Measurements from ENCODE around the gene OXCT2. TPM values are rescaled to one million over a fixed set of nuclear protein-coding genes. Genes with fewer than 3 reads are reported as not detected.
A peak's percentile ranks its signal among the peaks of the same experiment; 100 is the strongest.

OXCT2 gene
- total RNA-seq, 2 experiments from 2014 or later = 0.53 to 0.96 TPM

DNA sequence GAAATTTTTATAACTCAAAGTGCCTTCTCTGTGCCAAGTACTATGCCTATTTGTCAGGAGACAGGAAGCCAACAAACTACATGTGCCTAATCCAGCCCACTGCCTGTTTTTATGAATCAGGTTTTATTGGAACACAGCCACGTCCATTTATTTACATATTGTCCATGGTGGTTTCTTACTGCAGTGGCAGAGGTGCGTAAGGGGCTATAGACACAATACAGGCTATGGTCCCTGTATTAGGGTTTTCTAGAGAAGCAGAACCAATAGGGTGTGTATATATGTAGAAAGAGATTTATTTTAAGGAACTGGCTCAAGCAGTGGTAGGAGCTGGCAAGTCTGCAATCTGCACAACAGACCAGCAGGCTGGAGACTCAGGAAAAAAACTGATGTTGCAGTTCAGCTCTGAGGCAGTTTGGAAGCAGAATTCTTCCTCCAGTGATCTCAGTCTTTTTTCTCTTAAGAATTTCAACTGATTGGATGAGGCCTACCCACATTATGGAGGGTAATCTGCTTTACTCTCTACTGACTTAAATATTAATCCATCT, 17.1 kb downstream of the OXCT2 start:
- POLR2A ChIA-PET = no interaction called here
- peaks cover 28% of the 10 kb centered on the region for H3K36me3 Mint-ChIP-seq
- H3K4me3 Mint-ChIP-seq = no peak overlapping the region
- no peaks in the 10 kb centered on the region for H3K9me3 Mint-ChIP-seq
- H3K27ac Mint-ChIP-seq = no peak overlapping the region
- H3K27me3 Mint-ChIP-seq = no peaks in the 10 kb centered on the region
- H3K4me1 Mint-ChIP-seq = no peaks in the 10 kb centered on the region
- ATAC-seq (ENCODE audit: low read depth) (no peak), DNase-seq (no peak)

DNA sequence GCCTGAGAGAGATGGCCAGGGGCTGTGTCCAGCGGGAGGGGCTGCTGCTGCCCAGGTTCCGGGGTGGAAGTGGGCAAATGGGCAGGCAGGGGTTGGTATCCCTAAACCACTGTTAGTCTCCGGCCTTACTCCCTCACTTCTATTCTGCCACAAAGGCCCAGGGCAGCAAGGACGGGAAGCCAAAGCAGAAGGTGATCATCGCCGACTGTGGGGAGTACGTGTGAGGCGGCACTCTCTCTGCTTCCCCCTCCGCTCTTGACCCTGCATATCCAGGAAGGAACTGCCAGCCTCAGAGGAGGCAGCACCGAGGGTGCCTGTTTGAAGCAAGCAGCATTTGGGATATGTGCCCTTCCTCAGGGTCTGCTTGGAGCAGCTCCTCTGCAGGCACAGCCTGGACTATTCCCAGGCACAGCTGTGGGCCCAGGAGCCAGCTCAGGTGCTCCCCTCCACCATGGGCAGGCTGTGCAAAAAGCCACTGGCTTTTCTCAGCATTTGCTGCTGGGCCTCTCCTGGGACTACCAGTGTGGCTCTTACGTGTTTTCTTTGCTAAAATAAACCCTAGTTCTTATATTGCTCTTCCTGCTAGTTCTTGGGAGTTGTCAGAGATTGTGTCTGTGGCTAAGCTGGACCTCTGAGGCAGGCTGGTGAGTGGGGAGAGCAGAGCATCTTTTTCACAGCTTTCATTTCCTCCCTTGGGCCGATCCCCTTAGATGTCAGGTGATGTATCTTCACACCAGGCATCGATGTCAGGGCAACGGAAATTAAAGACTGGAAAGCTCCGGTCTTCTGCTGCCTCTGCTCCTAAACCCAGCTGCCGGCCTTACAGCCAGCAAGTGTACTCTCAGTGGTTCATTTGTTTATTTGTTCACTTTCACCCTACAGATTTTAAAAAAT, 17.8 kb downstream of the OXCT2 start:
- H3K27ac Mint-ChIP-seq = no peak overlapping the region
- H3K4me1 Mint-ChIP-seq = no peaks in the 10 kb centered on the region
- POLR2A ChIA-PET = interaction anchor here (0.8 kb wide), 1 partner anchor 8 kb away, joined by 5 read pairs; no protein-coding TSS in a partner anchor
- ATAC-seq (ENCODE audit: low read depth) = no peak
- H3K9me3 Mint-ChIP-seq = no peaks in the 10 kb centered on the region
- H3K27me3 Mint-ChIP-seq = no peaks in the 10 kb centered on the region
- no peak for DNase-seq
- H3K36me3 Mint-ChIP-seq = peaks cover 28% of the 10 kb centered on the region
- H3K4me3 Mint-ChIP-seq = no peak overlapping the region

DNA sequence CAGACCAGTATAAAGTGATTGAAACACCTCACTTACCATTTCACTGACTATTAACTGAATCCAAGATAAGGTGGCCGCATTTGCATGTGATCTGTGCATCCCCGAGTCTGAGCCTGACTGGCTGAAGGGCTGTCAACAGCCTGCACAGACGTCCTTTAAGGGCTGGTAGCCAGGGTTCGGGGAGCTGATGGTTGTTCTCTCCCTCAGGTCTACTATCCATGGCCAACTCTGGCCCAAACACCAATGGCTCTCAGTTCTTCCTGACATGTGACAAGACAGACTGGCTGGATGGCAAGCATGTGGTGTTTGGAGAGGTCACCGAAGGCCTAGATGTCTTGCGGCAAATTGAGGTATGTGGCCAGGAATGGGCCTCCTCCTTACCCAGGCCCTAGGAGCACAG, 18.4 kb downstream of the OXCT2 start:
- no peaks in the 10 kb centered on the region for H3K27me3 Mint-ChIP-seq
- DNase-seq = no peak
- no peak for ATAC-seq (ENCODE audit: low read depth)
- H3K4me1 Mint-ChIP-seq = no peaks in the 10 kb centered on the region
- H3K36me3 Mint-ChIP-seq = peaks cover 29% of the 10 kb centered on the region
- H3K9me3 Mint-ChIP-seq = no peaks in the 10 kb centered on the region
- no peak overlapping the region for H3K27ac Mint-ChIP-seq
- H3K4me3 Mint-ChIP-seq = no peak overlapping the region
- POLR2A ChIA-PET = interaction anchor here (0.8 kb wide), 1 partner anchor 9 kb away, joined by 5 read pairs; no protein-coding TSS in a partner anchor

DNA sequence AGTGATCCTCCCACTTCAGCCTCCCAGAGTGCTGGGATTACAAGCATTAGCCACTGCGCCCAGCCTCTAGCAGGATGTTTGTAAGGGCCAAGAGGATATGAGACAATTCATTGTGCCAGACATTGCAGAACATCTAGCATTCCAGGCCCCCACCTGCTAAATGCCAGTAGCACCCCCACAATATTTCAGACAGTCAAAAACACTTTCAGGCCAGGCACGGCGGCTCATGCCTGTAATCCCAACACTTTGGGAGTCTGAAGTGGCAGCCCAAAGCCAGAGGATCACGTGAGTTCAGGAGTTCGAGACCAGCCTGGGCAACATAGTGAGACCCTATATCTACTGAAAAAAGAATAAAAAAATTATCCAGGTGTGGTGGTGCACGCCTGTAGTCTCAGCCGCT, 19.6 kb downstream of the OXCT2 start:
- Mint-ChIP-seq H3K27me3 (no peaks in the 10 kb centered on the region), H3K4me3 (no peak overlapping the region), H3K27ac (no peak overlapping the region), H3K36me3 (peaks cover 29% of the 10 kb centered on the region), H3K4me1 (no peaks in the 10 kb centered on the region), H3K9me3 (no peaks in the 10 kb centered on the region)
- POLR2A ChIA-PET = no interaction called here
- DNase-seq = no peak
- ATAC-seq (ENCODE audit: low read depth) = no peak

DNA sequence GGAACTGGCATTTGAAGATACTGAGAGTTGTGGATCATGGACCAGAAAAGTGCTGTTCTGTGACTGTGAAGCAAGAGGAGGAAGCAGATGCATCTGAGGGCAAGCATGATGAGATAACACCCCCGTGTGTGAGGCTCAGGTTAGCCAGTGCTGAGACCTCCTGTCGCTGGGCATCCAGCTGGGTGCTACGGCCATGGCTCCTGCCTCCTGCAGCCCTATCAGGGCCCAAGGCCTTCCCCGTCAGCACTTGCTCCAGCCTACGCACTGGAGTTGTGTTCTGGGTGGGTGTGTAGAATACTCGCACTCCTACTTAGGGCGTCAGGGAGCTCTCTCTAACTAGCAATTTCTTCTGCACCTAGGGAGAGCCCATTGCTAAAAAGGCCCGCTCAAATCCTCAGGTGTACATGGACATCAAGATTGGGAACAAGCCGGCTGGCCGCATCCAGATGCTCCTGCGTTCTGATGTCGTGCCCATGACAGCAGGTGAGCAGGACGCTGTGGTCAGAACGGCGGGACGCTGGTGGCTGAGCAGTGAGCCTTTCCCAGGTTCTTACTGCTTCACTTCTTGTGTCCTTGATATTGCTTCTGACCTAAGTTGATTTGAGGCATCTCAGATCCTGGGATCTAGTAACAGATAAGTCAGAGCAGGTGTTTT, 26.0 kb downstream of the OXCT2 start:
- POLR2A ChIA-PET = no interaction called here
- Mint-ChIP-seq H3K4me1 (peaks cover 10% of the 10 kb centered on the region), H3K4me3 (no peak overlapping the region), H3K27me3 (no peaks in the 10 kb centered on the region), H3K9me3 (no peaks in the 10 kb centered on the region), H3K36me3 (peaks cover 31% of the 10 kb centered on the region), H3K27ac (no peak overlapping the region)
- no peak for DNase-seq
- ATAC-seq (ENCODE audit: low read depth) = no peak

DNA sequence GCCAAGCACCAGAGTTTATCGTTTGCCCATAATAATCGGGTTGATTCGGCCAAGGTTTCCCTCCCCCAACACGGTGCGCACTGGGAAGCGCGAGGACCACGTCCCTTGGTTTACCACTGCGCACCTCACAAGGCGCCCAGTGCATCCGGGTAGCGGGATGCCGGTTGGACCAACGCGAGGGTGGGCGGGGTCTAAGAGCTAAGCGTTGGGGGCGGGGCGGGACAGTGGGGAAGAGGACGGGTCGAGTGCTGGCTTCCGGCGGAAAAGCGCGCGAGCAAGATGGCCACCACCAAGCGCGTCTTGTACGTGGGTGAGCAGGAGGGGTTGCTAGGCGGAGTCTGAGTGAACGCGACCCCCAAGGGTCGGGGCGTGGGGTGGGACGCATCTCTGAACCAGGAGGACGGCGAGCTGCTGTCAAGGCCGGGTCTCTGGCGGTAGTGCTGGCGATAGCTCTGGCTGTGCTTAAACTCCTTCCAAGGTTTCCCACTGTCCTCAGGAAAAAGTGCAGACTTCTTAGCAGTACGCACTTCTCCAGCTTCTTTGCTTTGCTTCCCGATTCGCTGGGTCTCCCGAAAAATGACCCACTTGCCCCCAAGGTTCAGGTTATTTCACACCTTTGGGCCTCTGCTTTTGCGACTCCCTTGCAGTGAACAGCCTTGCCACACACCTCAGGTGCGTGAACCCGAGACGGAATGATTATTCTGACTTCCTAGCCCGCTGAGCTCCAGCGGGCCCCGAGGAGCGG, 32.4 kb downstream of the OXCT2 start, which contains the start of gene PPIE:
TSS of gene PPIE (plus strand) at position 261 of the 745 bp plus-strand sequence. CDS start at position 280, 19 bp downstream.
- H3K27ac Mint-ChIP-seq = peak within 1 kb of the TSS; percentile 93
- ATAC-seq (ENCODE audit: low read depth) = peak; percentile 96

DNA sequence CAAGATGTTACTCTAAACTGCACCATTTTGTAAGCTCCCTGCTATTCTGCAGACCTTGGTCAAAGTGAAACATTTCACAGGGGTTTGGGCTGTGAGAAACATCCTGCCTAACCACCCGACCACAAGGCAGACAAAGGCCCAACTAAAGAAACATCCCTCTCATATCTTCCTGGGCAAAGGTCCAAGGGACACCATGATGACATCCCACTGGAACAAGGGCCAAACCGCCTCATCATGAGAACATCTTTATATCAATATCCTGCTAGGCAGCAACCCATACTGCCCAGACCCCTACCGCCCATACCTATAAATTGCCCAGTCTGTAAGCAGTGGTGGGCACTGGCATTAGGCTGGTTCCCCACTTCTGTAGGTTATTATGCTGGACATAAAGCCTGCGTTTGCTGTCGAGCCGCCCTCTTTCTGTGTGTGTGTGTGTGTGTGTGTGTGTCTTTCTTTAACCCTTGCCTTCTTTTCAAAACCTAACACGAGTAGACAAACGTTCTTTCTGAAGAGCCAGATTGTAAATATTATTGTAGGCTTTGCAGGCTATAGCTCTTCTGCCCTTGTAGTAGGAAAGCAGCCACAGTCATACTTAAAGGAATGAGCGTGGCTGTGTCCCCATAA, 33.5 kb downstream of the OXCT2 start:
- peaks cover 3% of the 10 kb centered on the region for H3K9me3 Mint-ChIP-seq
- peaks cover 13% of the 10 kb centered on the region for H3K36me3 Mint-ChIP-seq
- peaks cover 35% of the 10 kb centered on the region for H3K4me1 Mint-ChIP-seq
- POLR2A ChIA-PET = interaction anchor here (1.6 to 2.4 kb wide), 2 partner anchors 62 to 162 kb away, joined by 9 to 17 read pairs; no protein-coding TSS in a partner anchor
- DNase-seq = peak; percentile 43
- peak overlapping the region; percentile 93 for H3K27ac Mint-ChIP-seq
- H3K4me3 Mint-ChIP-seq = peak overlapping the region; percentile 52
- no peak for ATAC-seq (ENCODE audit: low read depth)
- peaks cover 21% of the 10 kb centered on the region for H3K27me3 Mint-ChIP-seq

More for the DNA sequence above, 32.4 kb downstream of the OXCT2 start, which contains the start of gene PPIE:
- H3K4me1 Mint-ChIP-seq = peaks cover 39% of the 10 kb centered on the region
- POLR2A ChIA-PET = interaction anchor here (0.6 to 2.4 kb wide), 14 partner anchors 8 to 523 kb away, joined by 3 to 17 read pairs (median 4); partner anchors contain the start of genes CAP1, HPCAL4 and NT5C1A
- peak within 1 kb of the TSS; percentile 95 for H3K4me3 Mint-ChIP-seq
- H3K27me3 Mint-ChIP-seq = peaks cover 11% of the 10 kb centered on the region
- H3K9me3 Mint-ChIP-seq = peaks cover 3% of the 10 kb centered on the region
- peaks cover 15% of the 10 kb centered on the region for H3K36me3 Mint-ChIP-seq
- DNase-seq = peak; percentile 91

DNA sequence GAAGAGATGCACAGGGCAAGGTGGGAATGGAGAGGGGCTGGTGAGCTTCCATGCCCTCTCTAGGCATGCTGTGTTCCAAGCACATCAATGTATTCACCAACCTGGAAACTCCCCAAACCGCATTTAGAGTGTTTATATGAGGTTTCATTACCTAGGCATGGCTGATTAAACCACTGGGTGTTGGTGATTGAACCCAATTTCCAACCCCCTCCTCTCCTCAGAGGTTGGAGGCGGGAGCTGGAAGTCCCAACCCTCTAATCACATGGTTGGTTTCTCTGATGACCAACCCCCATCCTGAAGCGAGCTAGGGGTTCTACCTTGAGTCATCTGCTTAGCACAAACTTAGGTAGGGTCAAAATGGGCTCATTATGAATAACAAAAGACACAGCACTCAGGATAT, 35.4 kb downstream of the OXCT2 start:
- Mint-ChIP-seq H3K4me1 (peaks cover 31% of the 10 kb centered on the region), H3K36me3 (peaks cover 10% of the 10 kb centered on the region), H3K4me3 (no peak overlapping the region), H3K9me3 (peaks cover 3% of the 10 kb centered on the region), H3K27me3 (peaks cover 32% of the 10 kb centered on the region), H3K27ac (no peak overlapping the region)
- no peak for ATAC-seq (ENCODE audit: low read depth)
- POLR2A ChIA-PET = no interaction called here
- DNase-seq = no peak

DNA sequence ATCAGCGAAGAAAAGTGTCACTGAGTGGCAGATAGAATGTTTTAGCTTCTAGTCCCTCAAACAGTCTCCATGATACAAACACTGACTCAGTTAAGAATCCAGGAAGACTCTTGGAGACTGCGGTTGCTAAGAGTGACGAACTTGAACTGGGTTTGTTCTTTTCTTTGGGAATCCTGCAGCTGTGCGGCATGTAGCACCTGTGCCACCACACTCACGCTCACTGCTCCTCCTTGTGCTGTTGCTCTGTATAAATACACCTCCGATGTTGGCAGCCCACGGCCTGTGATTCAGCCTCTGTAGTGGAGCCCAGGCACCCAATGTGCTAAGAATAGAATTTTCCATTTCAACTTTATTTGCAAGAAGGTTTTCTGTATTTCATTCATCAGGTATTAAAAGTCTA, 38.0 kb downstream of the OXCT2 start:
- no peak for ATAC-seq (ENCODE audit: low read depth)
- H3K27me3 Mint-ChIP-seq = peaks cover 58% of the 10 kb centered on the region
- POLR2A ChIA-PET = interaction anchor here (0.5 kb wide), 1 partner anchor 640 kb away, joined by 3 read pairs; no protein-coding TSS in a partner anchor

DNA sequence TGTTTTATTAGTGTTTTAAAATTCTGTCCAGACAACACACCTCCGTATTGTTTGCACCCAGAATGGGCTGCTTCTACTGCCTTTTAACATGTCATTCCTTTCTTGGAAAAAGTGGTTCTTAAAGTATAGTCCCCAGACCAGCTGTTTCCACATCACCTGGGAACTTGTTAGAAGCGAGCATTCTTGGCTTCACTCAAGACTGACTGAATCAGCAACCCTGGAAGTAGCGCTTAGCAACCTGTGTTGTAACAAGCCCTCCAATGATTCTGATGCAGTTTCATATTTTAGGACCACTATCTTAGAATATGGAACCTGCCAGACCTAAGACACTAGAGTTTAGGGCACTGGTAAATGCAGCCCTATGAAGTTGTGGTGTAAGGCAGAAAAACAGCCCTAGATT, 38.4 kb downstream of the OXCT2 start:
- DNase-seq = no peak
- Mint-ChIP-seq H3K4me1 (peaks cover 13% of the 10 kb centered on the region), H3K9me3 (peaks cover 3% of the 10 kb centered on the region), H3K36me3 (peaks cover 4% of the 10 kb centered on the region), H3K27me3 (peaks cover 62% of the 10 kb centered on the region), H3K27ac (no peak overlapping the region), H3K4me3 (no peak overlapping the region)
- ATAC-seq (ENCODE audit: low read depth) = no peak
- POLR2A ChIA-PET = interaction anchor here (0.5 kb wide), 1 partner anchor 639 kb away, joined by 3 read pairs; no protein-coding TSS in a partner anchor

More for the DNA sequence above, 38.0 kb downstream of the OXCT2 start:
- no peak overlapping the region for H3K4me3 Mint-ChIP-seq
- no peak for DNase-seq
- peaks cover 4% of the 10 kb centered on the region for H3K36me3 Mint-ChIP-seq
- H3K27ac Mint-ChIP-seq = no peak overlapping the region
- peaks cover 3% of the 10 kb centered on the region for H3K9me3 Mint-ChIP-seq
- H3K4me1 Mint-ChIP-seq = peaks cover 16% of the 10 kb centered on the region

DNA sequence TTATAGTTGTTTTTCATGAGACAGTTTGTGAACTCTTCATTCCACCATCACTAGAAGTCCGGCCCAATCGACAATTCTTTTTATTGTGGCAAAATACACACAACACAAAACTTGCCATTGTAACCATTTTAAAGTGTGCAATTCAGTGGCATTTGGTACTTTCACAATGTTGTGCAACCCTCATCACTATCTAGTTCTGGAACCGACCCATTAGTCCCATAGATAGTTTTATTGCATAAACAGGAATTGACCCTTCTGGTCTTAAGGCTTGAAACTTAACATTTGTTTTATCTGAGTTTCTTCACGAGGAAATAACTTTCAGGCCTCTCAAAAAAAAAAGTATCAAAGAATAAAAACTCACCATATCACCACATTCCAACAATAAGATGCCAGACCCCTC, 41.3 kb downstream of the OXCT2 start:
- Mint-ChIP-seq H3K27me3 (peaks cover 81% of the 10 kb centered on the region), H3K4me1 (no peaks in the 10 kb centered on the region), H3K4me3 (no peak overlapping the region), H3K36me3 (no peaks in the 10 kb centered on the region), H3K27ac (no peak overlapping the region), H3K9me3 (no peaks in the 10 kb centered on the region)
- ATAC-seq (ENCODE audit: low read depth) = no peak
- DNase-seq = no peak
- POLR2A ChIA-PET = no interaction called here

DNA sequence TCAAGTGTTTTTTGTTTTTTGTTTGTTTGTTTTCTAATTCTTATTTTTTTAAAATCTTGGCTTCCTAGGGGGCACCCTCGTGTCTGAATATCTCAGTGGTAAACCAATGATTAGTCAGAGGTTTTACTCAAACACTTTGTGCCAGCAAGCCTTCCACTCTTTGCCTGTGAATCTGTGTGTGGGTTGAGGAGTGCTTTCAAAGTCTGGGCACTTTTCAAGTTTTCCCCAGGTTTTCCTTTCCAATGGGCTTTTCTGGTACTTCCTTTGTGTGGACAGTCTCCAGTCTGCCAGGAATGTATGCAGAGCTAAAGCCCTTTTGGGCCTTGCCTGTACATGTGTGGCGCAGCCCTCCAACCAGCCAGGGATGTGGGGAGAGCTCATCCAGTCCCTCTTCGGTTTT, 42.1 kb downstream of the OXCT2 start:
- no peaks in the 10 kb centered on the region for H3K36me3 Mint-ChIP-seq
- no peaks in the 10 kb centered on the region for H3K4me1 Mint-ChIP-seq
- no peak overlapping the region for H3K27ac Mint-ChIP-seq
- H3K4me3 Mint-ChIP-seq = no peak overlapping the region
- peaks cover 82% of the 10 kb centered on the region for H3K27me3 Mint-ChIP-seq
- ATAC-seq (ENCODE audit: low read depth) (no peak), DNase-seq (no peak)
- no peaks in the 10 kb centered on the region for H3K9me3 Mint-ChIP-seq
- POLR2A ChIA-PET = interaction anchor here (1.9 kb wide), 1 partner anchor 10 kb away, joined by 9 read pairs; the partner anchor contains the start of gene PPIE

Data from activated naive CD8-positive, alpha-beta T cell treated with anti-CD3 and anti-CD28 coated beads, Interleukin-2, amount 10 ng/mL, durations not matched to agents 7 days and 5 days (primary cell).